GM10266 (cell line): ENCODE measurements around the gene GTF3C1.
A peak's percentile ranks its signal among the peaks of the same experiment; 100 is the strongest.

Experiments
- DNase-seq: peaks from one replicate; pipeline ENCODE4 v3.0.0; 2012; ENCODE audit errors: extremely low spot score
- CTCF ChIP-seq: IDR thresholded peaks from 2 replicates; pipeline ENCODE4 v1.5.1; 2012; ENCODE audit warnings: mild to moderate bottlenecking, low read depth; ENCODE audit not compliant: control insufficient read depth, insufficient read depth; ENCODE audit errors: missing control alignments

GTF3C1 gene

GRCh38 chr16:27429330-27429871 is 120.3 kb downstream of the GTF3C1 start:
- DNase-seq = no peak
- no peak for TF ChIP-seq CTCF

- TF ChIP-seq CTCF = peak; percentile 32
- DNase-seq = peak; percentile 8
These were observed 121.5 kb downstream of the GTF3C1 start for GRCh38 chr16:27428026-27428785.

GRCh38 chr16:27427538-27427937 is 122.2 kb downstream of the GTF3C1 start:
- no peak for TF ChIP-seq CTCF
- DNase-seq = peak; percentile 3

- TF ChIP-seq CTCF = no peak
- peak; percentile 73 for DNase-seq
These were observed 123.0 kb downstream of the GTF3C1 start for GRCh38 chr16:27426423-27427408.

GRCh38 chr16:27425961-27426360 is 123.8 kb downstream of the GTF3C1 start:
- TF ChIP-seq CTCF = no peak
- DNase-seq = no peak

- no peak for DNase-seq
- no peak for TF ChIP-seq CTCF
These were observed 124.8 kb downstream of the GTF3C1 start for GRCh38 chr16:27424772-27425498.
